Measurements from ENCODE around the gene KIF21B.

- TF ChIP-seq CTCF (IDR thresholded peaks at IDR 0.05) = no peak
- TF ChIP-seq POLR2A (IDR thresholded peaks at IDR 0.05) = no peak
Measured at GRCh38 chr1:200966934-200967333, 56.6 kb downstream of the KIF21B start.

Data from right lobe of liver (tissue), 4 donors.